Liver (tissue), 9 donors: ENCODE data around the gene CFAP57. TPM values are rescaled to one million over a fixed set of nuclear protein-coding genes. Genes with fewer than 3 reads are reported as not detected.

Source experiments
- DNase-seq: peaks from one replicate; pipeline ENCODE4 v3.0.0-alpha.2; 2017; ENCODE audit warnings: low spot score
- H3K27ac ChIP-seq, 2 donors: one replicate each; pipeline ENCODE4 v1.7.0; 2013; ENCODE audit warnings: inconsistent platforms in 2 of 2, low read length in 2 of 2, control low read depth in 1 of 2, low read depth in 1 of 2, mild to moderate bottlenecking in 1 of 2
- H3K27me3 ChIP-seq, 4 donors: one replicate each; pipeline versions ENCODE4 v1.6.1 to v1.7.0; 2013; ENCODE audit warnings: low read length in 3 of 4, inconsistent platforms in 1 of 4, mild to moderate bottlenecking in 1 of 4, moderate library complexity in 1 of 4; ENCODE audit not compliant: control insufficient read depth in 4 of 4, insufficient read depth in 4 of 4
- H3K36me3 ChIP-seq, 4 donors: one replicate each; pipeline versions ENCODE4 v1.6.1 to v1.7.0; 2013; ENCODE audit warnings: low read length in 3 of 4, mild to moderate bottlenecking in 3 of 4, low read depth in 1 of 4, moderate library complexity in 1 of 4; ENCODE audit not compliant: control insufficient read depth in 4 of 4, insufficient read depth in 3 of 4
- H3K4me1 ChIP-seq, 4 donors: one replicate each; pipeline versions ENCODE4 v1.6.1 to v1.7.0; 2013; ENCODE audit warnings: low read length in 3 of 4, mild to moderate bottlenecking in 3 of 4, moderate library complexity in 1 of 4; ENCODE audit not compliant: control insufficient read depth in 4 of 4, insufficient read depth in 4 of 4
- H3K4me3 ChIP-seq, 3 donors: one replicate each; pipeline versions ENCODE4 v1.6.1 to v1.7.0; 2013; ENCODE audit warnings: low read length in 3 of 3, control low read depth in 1 of 3, low read depth in 1 of 3, mild to moderate bottlenecking in 1 of 3
- H3K9ac ChIP-seq, 2 donors: one replicate each; pipeline ENCODE4 v1.7.0; 2013; ENCODE audit warnings: low read length in 2 of 2, mild to moderate bottlenecking in 2 of 2, moderate library complexity in 2 of 2, control low read depth in 1 of 2, low read depth in 1 of 2
- H3K9me3 ChIP-seq, 4 donors: one replicate each; pipeline versions ENCODE4 v1.6.1 to v1.7.0; 2013; ENCODE audit warnings: low read length in 3 of 4; ENCODE audit not compliant: control insufficient read depth in 4 of 4
- ATF3 ChIP-seq: IDR thresholded peaks from 2 replicates; pipeline ENCODE4 v1.6.1; 2016; ENCODE audit warnings: antibody characterized with exemption
- CTCF ChIP-seq: fragments of 150-350 bp; IDR thresholded peaks from 2 replicates; pipeline ENCODE4 v1.5.1; 2017; ENCODE audit warnings: improper control_type of control experiment, low read depth, low read length; ENCODE audit not compliant: missing input control
- EGR1 ChIP-seq, 2 donors: IDR thresholded peaks; 2 replicates each; pipeline ENCODE4 v1.6.1; 2016 to 2018; ENCODE audit warnings: antibody characterized with exemption in 2 of 2, low read depth in 2 of 2
- FOXA1 ChIP-seq: IDR thresholded peaks from 2 replicates; pipeline ENCODE4 v1.6.1; 2016; ENCODE audit warnings: antibody characterized with exemption
- FOXA2 ChIP-seq: IDR thresholded peaks from 2 replicates; pipeline ENCODE4 v1.6.1; 2016; ENCODE audit warnings: antibody characterized with exemption
- GABPA ChIP-seq, 2 donors: IDR thresholded peaks in 1 of 2; conservative IDR thresholded peaks in 1 of 2; 2 replicates each; pipeline ENCODE4 v1.6.1; 2016; ENCODE audit warnings: antibody characterized with exemption in 2 of 2, mild to moderate bottlenecking in 1 of 2, moderate library complexity in 1 of 2
- HNF4A ChIP-seq, 2 donors: conservative IDR thresholded peaks; 2 replicates each; pipeline ENCODE4 v1.6.1; 2016; ENCODE audit warnings: antibody characterized with exemption in 2 of 2, mild to moderate bottlenecking in 2 of 2
- HNF4G ChIP-seq: IDR thresholded peaks from 2 replicates; pipeline ENCODE4 v1.6.1; 2016; ENCODE audit warnings: antibody characterized with exemption
- JUND ChIP-seq, 2 donors: IDR thresholded peaks; 2 replicates each; pipeline ENCODE4 v1.6.1; 2016; ENCODE audit warnings: antibody characterized with exemption in 2 of 2
- MAX ChIP-seq: IDR thresholded peaks from 2 replicates; pipeline ENCODE4 v1.6.1; 2016; ENCODE audit warnings: antibody characterized with exemption
- NR2F2 ChIP-seq: IDR thresholded peaks from 2 replicates; pipeline ENCODE4 v1.6.1; 2016; ENCODE audit warnings: antibody characterized with exemption
- RAD21 ChIP-seq, 2 donors: IDR thresholded peaks; 2 replicates each; pipeline ENCODE4 v1.6.1; 2016; ENCODE audit warnings: antibody characterized with exemption in 2 of 2, mild to moderate bottlenecking in 2 of 2
- REST ChIP-seq: IDR thresholded peaks from 2 replicates; pipeline ENCODE4 v1.6.1; 2016; ENCODE audit warnings: antibody characterized with exemption, mild to moderate bottlenecking
- RXRA ChIP-seq, 2 donors: IDR thresholded peaks; 2 replicates each; pipeline ENCODE4 v1.6.1; 2017 to 2018; ENCODE audit warnings: antibody characterized with exemption in 2 of 2, mild to moderate bottlenecking in 1 of 2
- SP1 ChIP-seq: IDR thresholded peaks from 2 replicates; pipeline ENCODE4 v1.6.1; 2018; ENCODE audit warnings: antibody characterized with exemption, mild to moderate bottlenecking
- TAF1 ChIP-seq: conservative IDR thresholded peaks from 2 replicates; pipeline ENCODE4 v1.6.1; 2016; ENCODE audit warnings: antibody characterized with exemption, mild to moderate bottlenecking
- YY1 ChIP-seq: IDR thresholded peaks from 2 replicates; pipeline ENCODE4 v1.6.1; 2016; ENCODE audit warnings: antibody characterized with exemption, mild to moderate bottlenecking
- ZBTB33 ChIP-seq: IDR thresholded peaks from 2 replicates; pipeline ENCODE4 v1.6.1; 2016; ENCODE audit warnings: antibody characterized with exemption
- WGBS: extraction: QIAGEN DNeasy Blood & Tissue Kit; methylation state at CpG from one replicate; pipeline ENCODE4 v1.1.7; 2013; 5-methylcytosine and 5-hydroxymethylcytosine counted together
- polyA plus RNA-seq, 2 donors: library from polyadenylated mRNA; stranded (reverse) in 1 of 2; unstranded in 1 of 2; fragments of 200-250 nt in 1 of 2; fragments of >200 nt in 1 of 2; fragmentation: Nextera tagmentation in 1 of 2; extraction: Ambion mirVana in 1 of 2; gene quantifications; one replicate each; pipeline versions ENCODE4 v1.2.1 to v1.2.3, GENCODE V29; 2013 to 2015
- total RNA-seq, 2 donors: library from RNA; depleted of rRNA; stranded (reverse); fragments of >200 nt; gene quantifications; one replicate each; pipeline ENCODE4 v1.2.3, GENCODE V29; 2014
- donor health status: healthy.
- donor health status: healthy.
- donor health status: healthy.
- donor health status: healthy.
- donor health status: healthy.

The CFAP57 gene
- total and polyA plus RNA-seq, 4 donors, result under 0.01 to 14.5 (median 0.10) TPM

DNA sequence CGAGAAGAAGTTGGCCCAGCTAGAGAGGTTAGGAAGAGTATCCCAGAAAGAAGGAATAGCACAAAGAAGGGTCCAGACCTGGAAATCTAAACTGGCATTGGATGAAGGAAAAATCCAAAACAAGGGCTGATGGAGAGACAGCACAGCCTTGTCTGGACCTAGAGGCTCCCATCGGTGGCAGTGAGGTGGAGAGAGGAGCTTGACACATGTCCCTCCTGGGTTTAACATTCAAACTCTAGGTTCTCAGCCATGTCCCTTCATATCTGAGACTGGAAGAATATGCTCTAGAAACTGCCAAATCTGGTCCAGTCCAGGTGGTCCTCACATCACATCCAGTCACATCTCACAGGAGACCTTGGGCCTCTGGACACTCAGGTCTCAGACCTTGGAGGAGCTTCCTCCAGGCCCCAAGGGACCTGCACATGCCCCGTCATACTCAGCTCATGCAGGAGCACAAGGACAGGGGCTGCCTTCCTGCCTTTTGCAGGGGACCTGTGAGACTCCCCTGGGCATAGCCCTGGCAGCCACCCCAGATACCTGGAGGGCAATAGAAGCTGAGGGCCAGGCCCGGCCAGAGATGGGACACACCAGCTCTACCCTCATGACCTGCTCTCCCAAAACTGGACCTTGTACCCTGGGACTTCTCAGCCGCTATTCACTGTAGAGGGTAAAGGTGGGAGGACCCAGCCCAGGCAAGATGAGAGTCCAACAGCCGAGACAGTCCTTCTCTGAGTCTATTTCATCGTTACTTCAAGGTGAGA lies 105.2 kb downstream of the CFAP57 start:
- H3K27ac ChIP-seq, result peak overlapping the region; percentile 52 to 65
- no peak for TF ChIP-seq GABPA (IDR thresholded peaks at IDR 0.05 in 1 of 2, conservative IDR thresholded peaks at IDR 0.05 in 1 of 2)
- no peak for TF ChIP-seq ATF3
- TF ChIP-seq FOXA1, result no peak
- TF ChIP-seq SP1, result peak; percentile 66
- TF ChIP-seq YY1, result no peak
- no peak for TF ChIP-seq TAF1
- TF ChIP-seq HNF4G, result peak; percentile 83
- peak in 1 of 2 donors; percentile 37 for TF ChIP-seq JUND (IDR thresholded peaks at IDR 0.05)
- peak in 1 of 2 donors; percentile 34 for TF ChIP-seq RAD21 (IDR thresholded peaks at IDR 0.05)
- TF ChIP-seq HNF4A (conservative IDR thresholded peaks at IDR 0.05), result peak; percentile 96
- TF ChIP-seq EGR1 (IDR thresholded peaks at IDR 0.05; ENCODE audit: low read depth in 2 of 2), result no peak
- no peak for TF ChIP-seq CTCF
- no peak for TF ChIP-seq MAX
- no peak for TF ChIP-seq ZBTB33
- peak; percentile 33 for TF ChIP-seq REST
- TF ChIP-seq FOXA2, result no peak
- TF ChIP-seq NR2F2, result no peak
- peak; percentile 75 to 76 for TF ChIP-seq RXRA (IDR thresholded peaks at IDR 0.05)
- DNase-seq, result no peak
- H3K4me1 ChIP-seq, result peaks cover 11 to 56% (median 36%) of the 10 kb centered on the region in 4 donors
- 49% methylated on average over 7 of the region's 7 CpGs for WGBS
- H3K4me3 ChIP-seq, result no peak overlapping the region
- no peaks in the 10 kb centered on the region for H3K9me3 ChIP-seq
- no peaks in the 10 kb centered on the region for H3K27me3 ChIP-seq
- H3K9ac ChIP-seq, result no peak overlapping the region
- H3K36me3 ChIP-seq, result no peaks in the 10 kb centered on the region
